ENCODE measurements around the gene CFH. TPM values are rescaled to one million over a fixed set of nuclear protein-coding genes. Genes with fewer than 3 reads are reported as not detected.

CFH gene
- polyA plus RNA-seq, 3 donors = 0.03 to 1.1 (median 0.36) TPM

- H3K4me3 ChIP-seq (replicated peaks in 1 of 3; ENCODE audit: low read depth in 2 of 3, low read length in 3 of 3) = no peak overlapping the region
Measured at GRCh38 chr1:196654271-196654670, 2.4 kb downstream of the CFH start.

DNA sequence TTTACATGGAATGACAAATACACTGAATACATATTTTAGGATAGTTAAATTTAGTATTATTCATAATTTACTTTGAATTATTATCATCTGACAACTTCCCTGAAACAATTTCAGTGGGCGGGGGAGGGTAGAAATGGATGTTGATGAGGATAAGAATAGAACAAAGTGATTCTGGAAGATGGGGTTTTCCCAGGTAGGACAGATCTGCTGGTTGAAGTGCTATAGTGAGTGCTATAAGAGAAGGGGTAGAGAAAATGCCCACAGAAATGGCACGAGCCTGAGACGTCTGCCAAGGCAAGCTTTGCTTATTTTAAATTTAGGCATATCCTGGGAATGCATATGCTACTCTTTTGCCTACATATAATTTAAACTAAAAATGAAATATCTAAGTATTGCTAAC, 3.2 kb downstream of the CFH start:
- Mint-ChIP-seq H3K36me3 (no peaks in the 10 kb centered on the region), H3K9me3 (no peaks in the 10 kb centered on the region), H3K27ac (no peak overlapping the region), H3K4me3 (no peak overlapping the region), H3K4me1 (peaks cover 15% of the 10 kb centered on the region), H3K27me3 (ENCODE audit: low read depth in 3 of 3) (no peaks in the 10 kb centered on the region)
- H3K79me2 ChIP-seq (ENCODE audit: insufficient read depth, low read length) = no peaks in the 10 kb centered on the region
- TF ChIP-seq, protein P1, sequence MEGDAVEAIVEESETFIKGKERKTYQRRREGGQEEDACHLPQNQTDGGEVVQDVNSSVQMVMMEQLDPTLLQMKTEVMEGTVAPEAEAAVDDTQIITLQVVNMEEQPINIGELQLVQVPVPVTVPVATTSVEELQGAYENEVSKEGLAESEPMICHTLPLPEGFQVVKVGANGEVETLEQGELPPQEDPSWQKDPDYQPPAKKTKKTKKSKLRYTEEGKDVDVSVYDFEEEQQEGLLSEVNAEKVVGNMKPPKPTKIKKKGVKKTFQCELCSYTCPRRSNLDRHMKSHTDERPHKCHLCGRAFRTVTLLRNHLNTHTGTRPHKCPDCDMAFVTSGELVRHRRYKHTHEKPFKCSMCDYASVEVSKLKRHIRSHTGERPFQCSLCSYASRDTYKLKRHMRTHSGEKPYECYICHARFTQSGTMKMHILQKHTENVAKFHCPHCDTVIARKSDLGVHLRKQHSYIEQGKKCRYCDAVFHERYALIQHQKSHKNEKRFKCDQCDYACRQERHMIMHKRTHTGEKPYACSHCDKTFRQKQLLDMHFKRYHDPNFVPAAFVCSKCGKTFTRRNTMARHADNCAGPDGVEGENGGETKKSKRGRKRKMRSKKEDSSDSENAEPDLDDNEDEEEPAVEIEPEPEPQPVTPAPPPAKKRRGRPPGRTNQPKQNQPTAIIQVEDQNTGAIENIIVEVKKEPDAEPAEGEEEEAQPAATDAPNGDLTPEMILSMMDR (IDR thresholded peaks at IDR 0.05) = no peak
- H2AFZ ChIP-seq (ENCODE audit: insufficient read depth, low read depth, low read length, poor library complexity, severe bottlenecking) = no peak overlapping the region
- no peaks in the 10 kb centered on the region for H3K9me3 ChIP-seq (replicated peaks in 1 of 2; ENCODE audit: control insufficient read depth in 1 of 2, insufficient read depth in 1 of 2, low read length in 2 of 2)
- H3K4me3 ChIP-seq (replicated peaks in 1 of 3; ENCODE audit: low read depth in 2 of 3, low read length in 3 of 3) = no peak overlapping the region
- DNase-seq = no peak
- H4K20me1 ChIP-seq (ENCODE audit: insufficient read depth, low read length) = no peaks in the 10 kb centered on the region
- intact Hi-C loops (cut with micrococcal nuclease) = loop anchor here in 1 of 2 donors (5.0 kb wide), 1 partner anchor 508 kb away; no protein-coding TSS in a partner anchor
- no CpG with 5 or more reads among the region's 3 CpGs for WGBS (ENCODE audit: insufficient coverage)
- H3K27me3 ChIP-seq (ENCODE audit: control insufficient read depth in 2 of 2, insufficient read depth in 2 of 2, low read length in 2 of 2) = no peaks in the 10 kb centered on the region
- H3K4me2 ChIP-seq (replicated peaks; ENCODE audit: extremely low read depth, low read length, poor library complexity, severe bottlenecking) = no peak overlapping the region
- no peaks in the 10 kb centered on the region for H3K36me3 ChIP-seq (replicated peaks in 1 of 2; ENCODE audit: control insufficient read depth in 1 of 2, insufficient read depth in 2 of 2, low read length in 2 of 2)
- no peak overlapping the region for H3K27ac ChIP-seq (ENCODE audit: low read depth in 1 of 2, low read length in 2 of 2)
- peaks cover 4 to 6% of the 10 kb centered on the region in 2 donors for H3K4me1 ChIP-seq (ENCODE audit: control insufficient read depth in 1 of 2, insufficient read depth in 2 of 2, low read length in 2 of 2)
- H3K9ac ChIP-seq (ENCODE audit: insufficient read depth, low read length, poor library complexity, severe bottlenecking) = no peak overlapping the region

More at GRCh38 chr1:196654271-196654670, 2.4 kb downstream of the CFH start:
- Histone ChIP-seq H2AFZ (ENCODE audit: insufficient read depth, low read depth, low read length, poor library complexity, severe bottlenecking) (no peak overlapping the region), H3K9ac (ENCODE audit: insufficient read depth, low read length, poor library complexity, severe bottlenecking) (no peak overlapping the region), H3K79me2 (ENCODE audit: insufficient read depth, low read length) (no peaks in the 10 kb centered on the region), H4K20me1 (ENCODE audit: insufficient read depth, low read length) (no peaks in the 10 kb centered on the region), H3K27ac (ENCODE audit: low read depth in 1 of 2, low read length in 2 of 2) (no peak overlapping the region), H3K4me1 (ENCODE audit: control insufficient read depth in 1 of 2, insufficient read depth in 2 of 2, low read length in 2 of 2) (peaks cover 4 to 6% of the 10 kb centered on the region in 2 donors), H3K36me3 (replicated peaks in 1 of 2; ENCODE audit: control insufficient read depth in 1 of 2, insufficient read depth in 2 of 2, low read length in 2 of 2) (no peaks in the 10 kb centered on the region), H3K4me2 (replicated peaks; ENCODE audit: extremely low read depth, low read length, poor library complexity, severe bottlenecking) (no peak overlapping the region), H3K27me3 (ENCODE audit: control insufficient read depth in 2 of 2, insufficient read depth in 2 of 2, low read length in 2 of 2) (no peaks in the 10 kb centered on the region), H3K9me3 (replicated peaks in 1 of 2; ENCODE audit: control insufficient read depth in 1 of 2, insufficient read depth in 1 of 2, low read length in 2 of 2) (no peaks in the 10 kb centered on the region)
- Mint-ChIP-seq H3K36me3 (no peaks in the 10 kb centered on the region), H3K27me3 (ENCODE audit: low read depth in 3 of 3) (no peaks in the 10 kb centered on the region), H3K9me3 (no peaks in the 10 kb centered on the region), H3K4me1 (peaks cover 13% of the 10 kb centered on the region), H3K27ac (no peak overlapping the region), H3K4me3 (no peak overlapping the region)
- intact Hi-C loops (cut with micrococcal nuclease) = no loop called here
- TF ChIP-seq, protein P1 (IDR thresholded peaks at IDR 0.05) = no peak
- no peak for DNase-seq
- no CpG with 5 or more reads among the region's 2 CpGs for WGBS (ENCODE audit: insufficient coverage)

All from CD14-positive monocyte (primary cell).